Measurements from ENCODE around the gene PRLR.

- TF ChIP-seq BACH2 (CRISPR knock-in tag; IDR thresholded peaks at IDR 0.05; ENCODE audit: borderline replicate concordance) = no peak
- TF ChIP-seq ZFP30 (CRISPR knock-in tag; IDR thresholded peaks at IDR 0.05) = no peak
- no peak for TF ChIP-seq PATZ1 (CRISPR knock-in tag; IDR thresholded peaks at IDR 0.05; ENCODE audit: borderline replicate concordance)
Observed at GRCh38 chr5:35069188-35069587, 161.1 kb downstream of the PRLR start.

Measured in SK-N-SH treated with all-trans-retinoic acid at 6 μM for 48 hours (cell line).